ENCODE results near the gene NRF1.
"Not testable (repeated sequence)": the region's sequence is repeated elsewhere in the genome, so short reads cannot be mapped to it uniquely, and the experiment has no call there.

The NRF1 gene

DNA sequence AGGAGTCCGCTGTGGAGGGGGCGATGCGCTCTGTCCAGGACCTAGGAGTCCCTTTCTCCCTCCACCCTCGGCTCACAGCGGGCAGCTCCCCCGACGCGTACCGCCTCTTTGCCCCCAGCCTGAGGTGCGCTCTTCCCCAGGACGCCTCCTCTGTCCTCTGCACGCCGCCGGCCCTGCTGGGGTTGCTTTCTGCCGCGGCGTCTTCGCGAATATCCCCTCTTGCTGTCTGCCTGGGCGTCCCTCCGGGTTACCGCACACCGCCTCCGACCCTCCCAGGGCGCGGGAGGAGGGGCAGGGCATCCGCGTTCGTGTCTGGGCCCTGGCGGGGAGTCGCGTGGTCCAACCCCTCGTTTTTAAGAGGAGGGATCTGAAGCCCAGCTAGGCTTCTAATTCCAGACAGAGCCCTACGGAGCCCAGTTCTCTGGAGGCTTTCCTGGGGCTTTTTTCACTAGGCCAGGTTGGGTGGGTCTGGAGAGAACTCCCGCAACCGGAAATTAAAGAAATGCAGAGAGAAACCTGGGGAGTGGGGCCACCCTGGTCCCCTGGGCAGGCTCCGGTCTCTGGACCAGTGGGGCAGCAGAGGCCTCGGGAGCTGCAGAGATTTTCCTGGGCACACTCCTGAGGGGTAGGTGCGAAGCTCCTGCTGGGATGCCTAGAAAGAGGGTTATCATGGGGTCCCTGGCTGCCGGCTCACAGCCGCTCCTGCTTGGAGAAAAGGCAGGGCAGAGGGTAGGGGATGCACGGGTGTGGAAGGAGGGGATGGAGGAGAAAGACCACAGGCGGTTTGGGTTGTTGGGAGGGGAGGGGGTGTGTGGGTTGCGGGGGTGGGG, 174.4 kb downstream of the NRF1 start:
- no peak for DNase-seq

DNA sequence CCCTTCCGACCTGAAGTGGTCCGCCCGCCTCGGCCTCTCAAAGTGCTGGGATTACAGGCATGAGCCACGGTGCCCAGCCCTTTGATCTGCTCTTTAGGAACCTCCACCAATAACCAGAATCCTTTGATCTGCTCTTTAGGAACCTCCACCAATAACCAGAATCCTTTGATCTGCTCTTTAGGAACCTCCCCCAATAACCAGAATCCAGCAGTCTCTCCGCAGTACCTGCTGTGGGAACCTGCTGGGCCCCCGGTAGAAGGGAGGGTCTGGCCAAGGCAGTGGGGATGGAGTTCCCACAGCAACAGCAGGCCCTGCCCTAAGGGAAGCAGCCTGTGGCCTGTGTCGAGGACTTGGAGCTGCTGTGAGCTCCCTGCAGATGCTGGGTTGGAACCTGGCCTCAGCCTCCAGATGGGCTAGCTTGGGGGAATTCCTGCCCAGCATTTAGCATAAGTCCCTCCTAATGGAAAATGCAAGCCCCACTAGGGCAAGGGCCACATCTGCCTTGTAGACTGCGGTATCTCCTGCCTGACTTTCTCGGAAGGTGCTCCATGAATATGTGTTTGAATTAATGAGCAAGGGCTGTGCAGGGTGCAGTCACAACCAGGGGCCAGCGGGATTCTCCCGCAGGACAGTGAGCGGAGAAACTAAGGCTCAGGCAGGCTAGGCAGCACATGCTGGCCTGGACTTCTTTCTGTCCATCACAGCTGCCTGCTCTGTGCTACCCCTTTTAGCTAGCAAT, 175.5 kb downstream of the NRF1 start:
- no peak for DNase-seq

DNA sequence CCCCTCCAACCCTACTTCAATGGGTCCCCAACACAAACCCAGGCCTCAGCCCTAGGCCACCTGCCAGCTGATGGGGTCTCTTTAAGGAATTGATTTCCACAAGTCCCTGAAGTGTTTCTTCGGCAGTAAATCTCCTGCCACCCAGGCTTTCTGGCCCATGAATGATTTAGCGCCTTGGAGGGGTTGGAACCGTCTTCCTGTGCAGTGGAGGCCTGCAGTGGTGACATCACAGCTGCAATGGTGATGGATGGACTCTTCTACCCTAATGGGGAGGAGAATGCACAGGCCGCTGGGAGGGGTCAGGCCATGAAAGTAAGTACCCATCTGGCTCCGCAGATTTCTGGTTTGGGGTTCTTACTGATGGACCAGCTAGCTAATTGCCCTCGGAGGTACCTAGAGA, 177.5 kb downstream of the NRF1 start:
- no peak for DNase-seq

DNA sequence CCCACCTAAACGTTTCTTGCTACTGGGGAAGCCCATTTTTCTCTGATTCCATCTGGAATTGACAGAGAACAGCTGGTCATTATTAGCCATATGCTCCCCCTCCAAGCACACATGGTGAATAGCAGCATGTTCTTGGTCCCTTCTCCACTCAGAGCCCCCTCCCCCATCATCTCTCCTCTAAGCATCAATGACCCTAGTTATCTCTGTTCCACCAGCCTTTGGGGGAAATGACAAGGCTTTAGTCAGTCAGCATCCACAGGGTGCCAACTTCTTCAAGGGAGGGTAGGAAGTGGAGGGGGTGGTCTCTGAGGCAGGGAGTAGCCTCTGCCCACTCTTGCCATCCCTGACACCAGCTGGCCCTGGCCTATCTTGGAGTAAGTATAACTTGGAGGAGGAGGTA, 178.1 kb downstream of the NRF1 start:
- DNase-seq: no peak

DNA sequence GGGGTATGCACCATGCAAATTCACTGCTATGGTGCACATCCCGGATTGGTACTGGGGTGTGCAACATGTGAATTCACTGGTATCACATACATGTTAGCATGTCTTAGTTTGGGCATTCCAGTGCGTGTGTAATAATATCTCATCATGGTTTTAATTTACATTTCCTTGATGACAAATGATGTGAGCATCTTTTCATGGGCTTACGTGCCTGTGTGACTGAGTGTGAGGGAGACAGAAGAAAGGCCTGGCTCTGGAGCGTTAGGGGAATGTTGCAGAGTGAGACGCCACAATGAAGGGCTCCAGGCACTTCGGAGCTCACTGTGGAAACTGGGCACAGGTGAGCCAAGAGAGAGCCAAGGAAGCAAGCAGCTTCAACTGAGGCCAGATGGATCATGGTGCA, 178.6 kb downstream of the NRF1 start:
- no peak for DNase-seq

DNA sequence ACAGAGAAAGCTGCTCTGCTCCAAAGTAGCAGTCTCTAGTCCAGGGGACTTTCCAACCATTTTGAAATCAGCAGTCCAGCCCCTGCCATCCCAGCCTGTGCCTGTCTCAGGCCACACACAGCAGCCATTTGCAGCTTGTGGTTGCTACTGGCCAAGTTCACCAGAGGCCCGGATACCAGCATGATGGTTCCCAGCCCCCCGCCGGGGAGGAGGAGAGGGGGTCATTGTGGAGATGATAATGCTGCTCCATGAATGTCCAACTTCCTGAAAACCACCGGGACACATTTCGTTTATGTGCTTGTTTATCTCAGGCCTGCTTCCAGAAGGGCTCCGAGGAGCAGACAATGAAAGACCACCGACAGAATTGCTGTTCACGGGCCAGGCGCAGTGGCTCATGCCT, 181.2 kb downstream of the NRF1 start:
- no peak for DNase-seq

DNA sequence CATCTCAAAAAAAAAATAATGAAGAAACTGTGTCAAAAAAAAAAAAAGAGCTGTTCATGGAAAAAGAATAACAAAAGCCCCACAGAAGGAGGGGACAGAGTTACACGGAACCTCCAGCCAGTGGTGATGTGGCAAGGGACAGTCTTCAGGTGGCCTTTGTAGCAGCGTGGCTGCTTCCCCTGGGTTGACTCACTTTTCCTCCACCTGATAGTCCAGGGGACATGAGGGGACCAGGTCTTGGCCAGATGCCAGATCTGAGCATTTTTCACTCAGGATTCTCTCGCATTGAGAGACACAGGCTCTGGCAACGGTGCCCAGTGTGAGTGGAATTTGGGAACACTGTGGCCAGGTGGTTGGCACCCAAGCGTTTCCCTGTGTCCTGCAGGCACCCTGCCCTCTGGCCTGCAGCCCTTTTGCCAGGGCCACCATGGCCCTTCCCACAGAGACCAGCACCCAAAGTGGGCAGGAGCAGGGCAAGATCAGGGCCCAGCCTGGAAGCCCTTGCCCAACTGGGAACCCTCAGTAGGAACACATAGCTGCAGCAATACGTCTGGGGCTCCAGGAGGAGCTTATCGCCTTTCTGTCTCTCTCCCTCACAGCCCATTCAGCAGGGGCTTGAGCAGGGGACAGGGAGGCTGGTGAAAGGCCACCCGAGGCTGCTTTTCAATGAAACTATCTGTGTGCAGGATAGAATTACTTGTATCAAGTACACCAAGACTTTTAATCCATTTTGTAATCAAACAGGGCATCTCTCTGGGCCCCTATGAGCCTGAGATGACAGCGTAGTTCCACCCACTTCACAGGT, 182.2 kb downstream of the NRF1 start:
- no peak for DNase-seq

DNA sequence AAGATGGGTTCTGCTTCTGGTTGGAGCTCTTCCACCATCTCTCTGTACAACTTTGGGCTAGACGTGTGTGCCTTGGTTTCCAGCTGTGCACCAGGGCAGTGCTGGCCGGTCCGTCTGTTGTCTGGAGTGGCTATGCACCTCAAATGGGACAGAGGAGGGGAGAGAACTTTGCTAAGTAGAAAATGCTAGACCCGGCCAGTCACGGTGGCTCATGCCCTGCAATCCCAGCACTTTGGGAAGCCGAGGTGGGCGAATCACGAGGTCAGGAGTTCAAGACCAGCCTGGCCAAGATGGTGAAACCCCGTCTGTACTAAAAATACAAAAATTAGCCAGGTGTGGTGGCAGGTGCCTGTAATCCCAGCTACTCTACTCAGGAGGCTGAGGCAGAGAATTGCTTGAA, 182.9 kb downstream of the NRF1 start:
- not testable (repeated sequence) for DNase-seq

DNA sequence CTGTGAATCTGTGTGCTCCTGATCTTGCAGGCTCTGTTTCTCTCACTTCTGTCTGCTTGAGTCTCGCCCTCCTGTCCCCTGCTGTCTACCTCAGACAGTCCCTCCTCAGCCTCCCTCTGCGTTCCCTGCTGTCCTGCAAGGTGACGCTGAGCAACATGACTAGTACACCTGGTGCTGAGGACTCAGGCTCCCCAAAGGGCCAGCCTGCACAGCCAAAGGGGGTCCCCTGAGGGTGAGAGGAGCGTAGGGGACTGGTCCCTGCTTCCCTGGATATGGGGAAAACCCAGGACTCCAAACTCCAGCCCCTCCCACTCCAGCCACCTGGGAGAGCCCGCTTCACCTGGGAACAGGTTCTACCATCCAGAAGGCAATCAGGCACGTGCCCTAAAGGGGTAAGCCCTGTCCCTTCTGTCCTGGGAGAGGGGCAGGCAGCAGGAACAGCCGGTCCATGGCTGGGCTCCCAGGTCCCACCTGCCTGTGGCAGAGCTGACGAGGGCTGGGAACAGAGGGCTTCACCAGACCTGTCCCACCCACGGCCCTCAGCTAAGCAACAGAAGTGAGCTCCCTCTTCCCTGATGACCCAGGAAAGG, 184.8 kb downstream of the NRF1 start:
- DNase-seq: no peak

DNA sequence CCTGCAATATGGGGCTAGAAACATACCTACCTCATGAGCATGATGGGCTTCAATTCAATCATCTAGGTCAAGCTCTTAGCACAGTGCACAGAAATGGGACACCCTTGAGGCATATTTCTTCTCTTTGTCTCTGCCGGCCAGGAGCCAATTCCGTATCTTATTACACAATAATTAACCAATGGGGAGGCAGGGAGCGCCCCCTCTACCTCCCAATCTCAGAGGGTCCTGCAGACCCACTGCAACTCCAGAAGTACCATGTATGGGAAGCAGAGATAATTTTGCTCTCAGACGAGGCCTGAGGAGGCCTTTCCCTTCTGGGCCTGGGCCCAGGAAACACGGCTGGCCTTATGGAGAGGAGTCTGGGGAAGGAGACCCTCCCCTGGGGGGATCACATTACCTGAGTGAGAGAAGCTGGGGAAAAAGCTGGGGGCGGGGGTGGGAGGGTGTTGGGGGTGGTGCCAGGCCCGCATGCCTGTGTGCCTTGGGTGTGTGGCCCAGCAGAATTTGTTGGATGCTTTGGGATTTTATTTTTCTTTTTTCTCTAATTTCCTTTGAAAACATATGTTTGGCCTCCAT, 185.8 kb downstream of the NRF1 start:
- DNase-seq: no peak

DNA sequence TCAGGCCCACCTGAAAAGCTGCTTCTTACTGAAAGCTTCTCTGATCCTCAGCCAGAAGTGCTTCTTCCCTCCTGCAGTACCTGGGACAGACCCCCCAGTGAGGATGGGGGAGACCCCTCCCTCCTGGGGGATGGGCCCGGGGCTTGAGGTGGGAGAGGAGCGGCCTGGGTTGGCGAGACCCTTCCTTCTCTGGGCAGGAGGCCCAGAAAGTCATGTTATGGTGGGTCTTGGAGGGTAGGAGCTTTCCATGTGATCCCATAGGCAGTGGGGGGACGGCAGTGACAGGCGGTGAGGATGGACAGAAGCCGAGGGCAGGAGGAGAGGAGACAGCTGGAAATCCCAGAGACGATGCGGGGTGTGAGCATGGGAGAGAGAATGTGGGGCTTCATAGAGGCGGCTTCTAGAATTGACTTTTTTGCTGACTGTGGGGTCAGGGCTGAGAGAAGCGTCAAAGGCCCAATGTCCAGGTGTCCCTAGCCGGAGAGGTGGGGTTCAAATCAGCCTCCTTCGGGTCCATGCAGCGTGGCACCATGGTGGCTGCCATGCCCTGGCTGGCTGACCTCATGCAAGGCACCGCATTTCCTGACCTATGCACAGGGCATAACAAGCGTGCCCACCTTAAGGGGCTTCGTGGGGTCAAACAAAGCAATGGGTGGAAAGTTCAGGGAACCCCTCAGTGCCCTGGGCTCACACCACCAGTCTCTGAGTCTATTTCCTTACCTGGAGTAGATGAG, 187.3 kb downstream of the NRF1 start:
- DNase-seq: no peak

DNA sequence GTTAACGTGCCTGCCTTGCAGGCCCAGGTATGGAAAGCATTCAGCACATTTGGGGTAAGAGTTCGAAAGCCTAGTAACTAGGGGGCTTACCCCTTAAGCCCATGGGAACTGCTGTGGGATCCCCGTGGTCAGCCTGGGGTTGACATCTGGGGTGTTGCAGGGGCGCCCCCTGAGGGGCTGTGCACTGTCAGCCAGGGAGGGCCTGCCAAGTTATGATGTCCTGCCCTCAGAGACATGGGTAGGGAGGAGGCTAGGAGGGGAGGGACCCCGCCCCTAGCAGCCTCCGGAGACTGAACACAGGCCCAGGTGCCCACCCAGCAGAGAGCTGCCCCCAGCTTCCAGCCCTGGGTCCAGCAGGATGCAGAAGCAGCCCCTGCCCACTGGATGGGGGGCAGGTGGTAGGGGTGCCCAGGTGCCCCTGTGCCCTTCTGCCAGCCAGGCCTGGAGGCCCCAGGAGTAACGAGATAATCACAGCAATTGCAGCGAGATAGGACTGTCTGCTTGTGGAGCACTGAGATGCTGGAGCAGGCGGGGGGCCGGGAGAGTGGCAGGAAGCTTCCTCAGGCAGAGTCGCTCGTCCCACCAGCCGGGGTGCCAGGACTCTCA, 187.9 kb downstream of the NRF1 start:
- DNase-seq: no peak

DNA sequence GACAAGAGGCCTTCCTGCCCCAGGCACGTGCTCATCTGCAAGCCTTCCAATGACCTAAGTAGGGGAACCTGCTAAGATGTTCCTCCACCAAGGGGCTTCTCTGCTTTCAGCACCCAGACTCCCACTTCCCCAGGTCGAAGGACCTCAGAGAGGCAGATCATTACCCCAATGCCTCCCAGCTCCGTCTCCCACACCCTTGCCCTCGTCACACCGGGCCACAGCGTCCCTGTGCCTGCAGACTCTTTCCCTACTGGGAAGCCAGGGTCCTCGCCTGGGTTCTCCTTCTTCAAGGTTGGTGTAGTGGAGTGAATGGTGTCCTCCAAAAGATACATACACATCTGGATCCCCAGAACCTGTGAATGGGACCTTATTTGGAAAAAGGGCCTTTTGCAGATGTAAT, 189.4 kb downstream of the NRF1 start:
- DNase-seq: no peak

DNA sequence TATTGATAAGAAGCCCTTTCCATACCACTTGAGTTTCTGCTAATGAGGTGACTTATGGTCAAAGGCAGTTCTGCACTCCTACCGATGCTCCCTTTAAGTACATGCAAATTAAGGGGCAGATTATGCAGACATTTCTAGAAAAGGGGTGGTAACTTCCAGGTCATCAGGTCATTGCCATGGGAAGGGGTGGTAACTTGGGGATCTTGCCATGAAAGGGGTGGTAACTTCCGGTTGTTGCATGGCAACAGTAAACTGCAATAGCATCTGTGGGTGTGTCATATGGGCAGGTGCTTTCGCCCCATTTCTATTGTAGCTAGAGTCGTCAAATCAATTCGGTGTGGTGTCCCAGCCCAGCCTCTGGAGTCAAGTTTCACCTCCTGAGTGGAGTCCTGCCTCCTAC, 190.4 kb downstream of the NRF1 start:
- no peak for DNase-seq

DNA sequence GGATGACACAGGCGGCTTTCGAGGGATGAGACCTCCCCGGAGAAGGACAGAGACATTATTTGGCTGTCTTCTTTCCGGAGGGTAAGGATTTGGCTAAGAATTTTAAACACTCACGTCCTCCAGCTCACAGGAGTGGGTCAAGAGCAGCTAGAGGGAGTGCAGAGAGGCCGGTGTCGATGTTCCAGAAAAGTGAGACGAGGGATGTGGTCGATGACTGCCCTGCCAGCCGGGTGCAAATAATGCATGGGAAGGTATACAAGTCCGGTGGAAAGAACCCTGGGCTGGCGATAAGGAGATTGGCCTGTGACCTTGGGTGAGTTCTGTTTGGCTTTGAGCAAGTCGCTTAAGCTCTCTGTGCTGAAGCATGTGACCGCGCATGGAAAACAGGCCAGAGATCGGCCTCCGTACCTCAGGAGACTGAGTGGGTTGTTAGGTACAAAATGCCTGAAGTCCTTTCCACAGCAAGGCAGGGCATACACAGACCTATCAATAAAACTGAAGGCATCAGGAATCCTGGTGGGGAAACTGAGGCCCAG, 192.1 kb downstream of the NRF1 start:
- no peak for DNase-seq

DNA sequence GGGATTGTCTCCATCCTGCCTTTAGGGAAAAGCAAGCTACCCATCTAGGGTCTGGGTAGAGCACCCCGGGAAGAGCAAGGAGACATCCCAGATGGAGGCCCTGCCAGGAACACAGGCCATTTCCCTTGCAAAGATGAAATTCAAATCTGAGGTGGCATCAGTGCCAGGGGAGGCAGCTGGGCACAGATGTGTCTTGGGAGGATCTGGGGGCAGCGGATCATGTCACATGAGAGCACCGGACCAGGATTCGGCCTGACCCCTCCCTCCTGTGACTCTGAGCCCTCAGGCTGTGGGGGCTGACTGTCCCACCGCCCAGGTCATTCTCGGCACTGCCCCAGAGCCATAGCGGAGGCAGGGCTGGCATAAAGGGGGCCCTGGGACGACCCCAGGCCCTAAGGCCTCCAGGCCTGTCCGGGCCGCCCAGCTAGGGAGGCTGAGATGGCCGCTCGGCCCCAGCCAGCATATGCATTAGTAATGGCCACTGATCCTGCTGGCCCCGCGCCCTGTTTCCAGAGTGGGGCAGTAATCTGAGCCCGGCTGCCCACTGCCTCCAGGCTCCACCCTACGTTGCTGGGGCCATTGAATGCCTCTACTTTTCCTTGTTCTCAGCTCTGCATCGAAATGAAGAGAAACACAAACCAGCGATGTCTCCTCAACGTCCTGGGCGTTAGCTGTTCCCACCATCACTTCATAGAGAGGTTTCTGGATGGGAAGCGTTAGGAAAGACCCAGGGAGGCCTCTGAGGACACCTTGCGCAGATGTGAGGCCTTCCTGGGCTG, 192.8 kb downstream of the NRF1 start:
- no peak for DNase-seq

DNA sequence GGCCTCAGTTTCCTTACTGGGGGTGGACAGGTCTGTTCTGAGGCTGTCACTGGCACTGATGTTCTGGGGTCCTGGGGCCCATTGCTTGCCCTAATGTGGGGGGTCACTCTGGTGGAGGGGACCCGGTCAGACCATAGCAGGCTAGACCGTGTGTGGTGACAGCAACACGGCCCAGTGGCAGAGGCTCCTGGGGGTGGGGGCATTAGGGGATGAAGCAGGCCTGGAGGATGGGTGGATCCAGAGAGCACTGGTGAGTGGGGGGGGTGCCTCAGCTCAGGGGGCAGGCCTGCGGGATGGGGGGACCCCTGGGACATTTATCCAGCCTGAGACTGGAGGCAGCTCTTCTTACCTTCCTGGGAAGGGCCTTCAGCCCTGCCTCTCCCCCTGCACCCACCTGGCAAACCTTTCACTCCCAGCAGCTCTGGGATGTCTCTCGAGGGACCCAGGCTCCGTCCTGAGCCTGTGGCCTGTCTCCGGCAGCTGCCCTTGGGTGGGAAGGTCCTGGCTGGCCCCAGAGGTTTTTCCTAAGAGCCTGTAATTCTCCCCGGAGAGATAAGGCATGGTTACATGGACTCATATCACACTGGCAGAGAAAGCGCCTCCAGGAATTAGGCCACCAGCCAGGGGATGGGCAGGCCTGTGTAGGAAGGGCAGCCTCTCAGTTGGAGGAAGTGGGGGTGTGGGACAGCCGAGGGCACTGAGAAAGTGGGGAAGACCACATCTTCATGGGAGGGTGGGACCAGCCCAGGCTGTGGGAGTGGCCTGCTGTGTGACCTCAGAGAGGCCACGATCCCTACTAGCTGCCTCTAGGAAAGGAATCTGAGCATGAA, 193.6 kb downstream of the NRF1 start:
- DNase-seq: no peak

Measured in NCI-H1092 (cell line).